22Rv1 (cell line): ENCODE data around the gene KCNK18.
"Not testable (repeated sequence)": the region's sequence is repeated elsewhere in the genome, so short reads cannot be mapped to it uniquely, and the experiment has no call there.

Source experiments
- H3K27ac ChIP-seq: fragments of 450-650 bp; 2 replicates; pipeline ENCODE4 v1.5.1; 2017
- ZFX ChIP-seq: fragments of 450-650 bp; IDR thresholded peaks from 2 replicates; pipeline ENCODE4 v1.6.1; 2017; ENCODE audit warnings: antibody characterized with exemption, borderline replicate concordance
- TF ChIP-seq, protein P1 (sequence below): fragments of 450-650 bp; IDR thresholded peaks from 2 replicates; pipeline ENCODE4 v1.5.1; 2017; ENCODE audit warnings: mild to moderate bottlenecking

Gene KCNK18

DNA sequence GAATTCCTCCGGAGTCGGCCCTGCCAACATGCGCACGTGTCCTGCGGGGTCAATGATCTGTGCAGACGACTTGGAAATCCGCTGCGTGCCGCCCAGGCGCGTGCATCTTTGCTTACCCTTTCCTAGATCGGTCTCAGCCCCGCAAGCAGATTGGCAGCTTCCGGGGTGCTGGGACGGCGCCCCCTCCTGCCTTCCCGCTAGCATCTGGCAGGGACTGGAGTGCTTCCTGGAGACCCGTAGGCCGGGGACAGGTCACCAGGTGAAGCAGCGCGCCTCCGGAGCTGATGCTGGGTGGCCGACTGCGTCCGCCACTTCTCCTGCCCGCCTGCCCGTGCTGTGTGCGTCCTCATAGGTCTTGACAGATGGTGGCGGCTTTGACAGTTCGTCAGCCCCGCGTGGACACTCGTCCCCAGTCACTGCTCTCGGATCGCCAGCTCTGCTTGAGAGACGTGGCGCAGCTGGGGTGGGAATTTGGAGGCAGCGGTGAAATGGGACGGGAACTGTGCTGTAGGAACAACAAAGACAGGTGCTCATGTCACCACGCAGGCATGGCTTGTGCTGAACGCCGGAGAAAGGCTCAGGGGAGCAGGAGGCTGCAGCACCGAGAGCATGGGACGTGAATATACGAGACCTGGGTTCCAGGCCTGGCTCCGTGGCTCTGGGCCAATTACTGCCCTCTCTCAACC lies 21.9 kb upstream of the KCNK18 start:
- no peak for TF ChIP-seq ZFX
- TF ChIP-seq, protein P1, sequence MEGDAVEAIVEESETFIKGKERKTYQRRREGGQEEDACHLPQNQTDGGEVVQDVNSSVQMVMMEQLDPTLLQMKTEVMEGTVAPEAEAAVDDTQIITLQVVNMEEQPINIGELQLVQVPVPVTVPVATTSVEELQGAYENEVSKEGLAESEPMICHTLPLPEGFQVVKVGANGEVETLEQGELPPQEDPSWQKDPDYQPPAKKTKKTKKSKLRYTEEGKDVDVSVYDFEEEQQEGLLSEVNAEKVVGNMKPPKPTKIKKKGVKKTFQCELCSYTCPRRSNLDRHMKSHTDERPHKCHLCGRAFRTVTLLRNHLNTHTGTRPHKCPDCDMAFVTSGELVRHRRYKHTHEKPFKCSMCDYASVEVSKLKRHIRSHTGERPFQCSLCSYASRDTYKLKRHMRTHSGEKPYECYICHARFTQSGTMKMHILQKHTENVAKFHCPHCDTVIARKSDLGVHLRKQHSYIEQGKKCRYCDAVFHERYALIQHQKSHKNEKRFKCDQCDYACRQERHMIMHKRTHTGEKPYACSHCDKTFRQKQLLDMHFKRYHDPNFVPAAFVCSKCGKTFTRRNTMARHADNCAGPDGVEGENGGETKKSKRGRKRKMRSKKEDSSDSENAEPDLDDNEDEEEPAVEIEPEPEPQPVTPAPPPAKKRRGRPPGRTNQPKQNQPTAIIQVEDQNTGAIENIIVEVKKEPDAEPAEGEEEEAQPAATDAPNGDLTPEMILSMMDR = peak; percentile 20
- H3K27ac ChIP-seq = no peak overlapping the region

DNA sequence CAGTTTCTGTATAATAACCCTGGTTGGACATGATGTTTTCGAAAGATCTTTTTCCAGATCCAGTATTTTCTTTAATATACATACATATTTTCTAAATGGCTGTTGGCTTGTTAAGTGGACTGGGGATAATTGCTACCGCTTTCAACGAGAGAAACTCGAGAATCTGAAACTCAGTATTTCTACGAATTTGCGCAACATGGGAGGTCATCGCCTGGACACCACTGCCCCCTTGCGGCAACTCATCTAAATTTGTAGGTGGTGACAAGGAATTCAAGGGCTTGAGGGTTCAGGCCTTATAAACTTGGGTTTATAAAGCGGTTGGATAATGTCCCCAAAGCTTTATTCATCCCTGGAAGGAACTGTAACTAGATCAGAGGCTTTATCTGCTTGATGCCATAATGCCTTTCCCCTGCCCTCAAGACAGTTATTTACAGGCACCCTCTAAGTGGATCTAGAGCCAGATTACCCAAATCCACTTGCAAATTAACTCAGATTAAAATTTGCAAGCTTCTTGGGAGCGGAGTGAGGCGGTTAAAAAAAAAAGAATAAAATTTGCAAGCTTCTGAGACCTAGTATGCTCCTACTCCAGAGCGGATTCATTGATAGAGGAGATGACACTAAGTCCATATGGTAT lies 21.3 kb upstream of the KCNK18 start:
- TF ChIP-seq, protein P1 = peak; percentile 87
- TF ChIP-seq ZFX = no peak
- no peak overlapping the region for H3K27ac ChIP-seq

DNA sequence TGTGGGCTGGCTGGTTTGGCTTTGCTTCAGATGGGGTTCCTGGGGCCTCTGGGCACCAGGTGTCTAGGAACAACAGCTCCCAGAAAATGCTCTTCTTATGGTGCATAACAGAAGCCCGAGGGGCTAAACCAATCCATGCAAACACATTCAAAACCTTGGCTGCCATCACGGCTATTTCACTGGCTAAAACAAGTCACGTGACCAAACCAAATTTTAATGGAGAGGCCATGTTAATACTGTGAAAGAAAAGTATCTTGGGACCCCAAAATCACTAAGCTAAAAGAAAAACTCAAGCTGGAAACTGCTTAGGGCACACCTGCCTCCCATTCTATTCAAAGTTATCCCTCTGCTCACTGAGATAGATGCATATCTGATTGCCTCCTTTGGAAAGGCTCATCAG lies 19.1 kb upstream of the KCNK18 start:
- TF ChIP-seq, protein P1 = no peak
- TF ChIP-seq ZFX = no peak
- H3K27ac ChIP-seq = no peak overlapping the region

DNA sequence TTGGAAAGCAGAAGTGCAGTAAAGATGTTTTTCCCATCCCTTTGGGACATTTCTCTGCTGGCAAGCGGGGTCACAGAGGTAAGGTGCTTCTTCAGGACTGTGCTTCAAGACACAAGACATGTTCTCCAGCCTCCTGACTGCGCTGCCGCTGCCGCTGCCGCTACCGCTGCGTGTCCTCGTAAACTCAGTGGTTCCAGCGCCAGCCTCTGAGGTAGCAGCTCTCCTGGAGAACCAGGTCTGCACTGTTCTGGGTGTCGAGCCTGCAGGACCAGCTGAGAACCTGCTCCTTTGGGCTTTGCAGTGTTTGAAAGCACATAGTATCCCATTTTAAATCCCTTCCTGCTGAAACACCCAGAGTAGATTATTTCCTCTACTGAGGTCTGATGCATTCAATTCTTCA lies 13.0 kb upstream of the KCNK18 start:
- no peak overlapping the region for H3K27ac ChIP-seq
- TF ChIP-seq, protein P1 = no peak
- no peak for TF ChIP-seq ZFX

DNA sequence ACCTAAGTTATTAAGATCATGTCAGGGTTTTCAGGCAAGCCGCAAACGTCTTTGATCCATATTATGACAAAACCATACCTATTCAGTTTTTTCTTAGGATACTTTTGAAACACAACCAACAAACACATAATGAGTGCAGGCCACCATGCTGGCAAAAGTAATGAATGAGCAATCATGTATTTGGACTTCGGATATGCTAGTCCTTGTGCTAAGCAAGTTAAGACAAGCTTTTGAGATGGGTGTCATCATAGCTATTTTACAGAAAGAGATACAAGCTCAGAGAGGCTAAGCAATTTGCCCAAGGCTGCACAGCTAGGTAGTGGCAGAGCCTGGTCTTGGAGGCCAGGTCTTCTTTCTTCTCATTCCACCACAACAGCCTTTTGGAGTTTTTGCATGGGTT lies 12.5 kb upstream of the KCNK18 start:
- no peak for TF ChIP-seq ZFX
- TF ChIP-seq, protein P1 = no peak
- no peak overlapping the region for H3K27ac ChIP-seq

DNA sequence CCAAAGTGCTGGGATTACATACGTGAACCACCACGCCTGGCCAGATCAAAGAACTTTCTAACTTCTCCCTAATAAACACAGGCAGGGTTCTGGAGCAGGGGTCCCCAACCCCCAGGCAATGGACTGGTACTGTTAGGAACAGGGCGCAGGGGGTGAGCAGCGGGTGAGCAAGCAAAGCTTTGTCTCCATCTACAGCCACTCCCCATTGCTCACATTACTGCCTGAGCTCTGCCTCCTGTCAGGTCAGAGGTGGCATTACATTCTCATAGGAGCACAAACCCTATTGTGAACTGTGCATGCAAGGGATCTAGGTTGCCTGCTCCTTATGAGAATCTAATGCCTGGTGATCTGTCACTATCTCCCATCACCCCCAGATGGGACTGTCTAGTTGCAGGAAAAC lies 11.5 kb upstream of the KCNK18 start:
- H3K27ac ChIP-seq = not testable (repeated sequence)

DNA sequence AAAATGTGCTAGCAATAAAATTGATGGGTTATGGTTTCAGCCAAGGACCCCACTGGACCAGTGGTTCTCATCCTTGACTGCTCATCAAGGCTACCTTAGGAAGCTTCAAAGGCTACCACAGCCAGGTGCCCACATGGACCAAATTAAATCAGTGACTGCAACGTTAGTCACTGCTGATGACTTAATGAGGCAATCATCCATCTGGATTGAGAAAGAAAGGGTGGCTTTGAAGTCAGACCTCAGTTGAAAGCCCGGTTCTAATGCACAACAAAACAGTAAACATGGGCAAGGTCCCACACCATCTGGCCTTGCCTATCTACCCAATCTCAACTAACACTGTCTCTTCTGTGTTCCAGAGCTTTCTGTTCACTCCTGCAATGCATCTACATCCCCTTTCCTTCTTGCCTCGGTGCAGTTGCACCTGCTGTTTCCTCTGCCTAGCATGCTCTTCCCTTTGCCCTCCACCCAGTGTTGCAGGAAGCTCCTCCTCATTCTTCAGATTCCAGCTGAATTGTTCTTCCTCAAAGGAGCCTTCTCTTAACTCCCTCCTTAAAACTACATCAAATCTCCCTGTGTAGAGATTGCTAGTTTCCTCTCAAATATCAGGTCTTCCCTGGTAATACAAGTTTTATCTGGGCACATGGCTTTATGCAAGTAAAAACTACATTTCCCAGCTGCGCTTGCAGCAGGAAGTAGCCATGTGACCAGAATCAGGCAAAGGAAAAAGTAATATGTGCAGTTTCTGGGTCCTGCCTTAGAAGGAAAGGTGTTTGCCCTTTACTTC lies 10.3 kb upstream of the KCNK18 start:
- H3K27ac ChIP-seq = no peak overlapping the region
- TF ChIP-seq, protein P1 = no peak
- TF ChIP-seq ZFX = no peak
